ENCODE data around the gene ADISSP. TPM values are rescaled to one million over a fixed set of nuclear protein-coding genes. Genes with fewer than 3 reads are reported as not detected.

Gene ADISSP
- total and polyA plus RNA-seq, 2 of the 13 experiments (the other 11 are each of a cell fraction or from before 2014, with no cell fraction given) = 38.3 to 90.6 TPM

DNA sequence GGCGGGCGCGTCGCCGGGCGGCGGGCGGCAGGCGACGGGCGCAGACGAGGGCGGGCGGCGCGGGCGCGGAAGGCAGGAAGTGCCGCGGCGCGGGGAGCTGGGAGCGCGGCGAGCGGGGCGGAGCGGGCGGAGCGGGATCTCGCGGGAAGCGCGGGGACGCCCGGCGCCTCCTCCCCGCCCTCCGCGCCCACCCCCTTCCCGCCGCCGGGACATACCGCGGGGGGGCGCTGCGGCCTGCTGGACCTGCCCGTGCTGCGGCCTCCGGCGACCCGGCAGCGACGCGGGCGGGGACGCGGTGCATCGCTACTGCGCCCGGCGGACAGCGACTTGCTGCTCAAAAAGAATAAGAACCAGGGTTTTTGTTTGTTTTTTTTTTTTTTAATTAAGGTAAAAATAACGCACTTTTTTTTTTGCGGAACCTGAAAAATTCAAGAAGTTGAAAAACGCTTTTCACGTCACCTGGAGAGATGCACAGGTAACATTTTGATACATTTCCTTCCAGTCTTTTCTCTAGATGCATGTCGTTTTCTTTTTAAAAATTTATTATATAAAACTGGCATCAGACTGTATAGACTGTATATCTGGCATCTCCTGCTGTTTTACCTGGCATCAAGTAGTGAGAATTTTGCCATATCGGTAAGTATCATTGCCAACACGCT lies 19.2 kb upstream of the ADISSP start, which contains the start of gene CENPB (continued):
- TF ChIP-seq, protein P1, sequence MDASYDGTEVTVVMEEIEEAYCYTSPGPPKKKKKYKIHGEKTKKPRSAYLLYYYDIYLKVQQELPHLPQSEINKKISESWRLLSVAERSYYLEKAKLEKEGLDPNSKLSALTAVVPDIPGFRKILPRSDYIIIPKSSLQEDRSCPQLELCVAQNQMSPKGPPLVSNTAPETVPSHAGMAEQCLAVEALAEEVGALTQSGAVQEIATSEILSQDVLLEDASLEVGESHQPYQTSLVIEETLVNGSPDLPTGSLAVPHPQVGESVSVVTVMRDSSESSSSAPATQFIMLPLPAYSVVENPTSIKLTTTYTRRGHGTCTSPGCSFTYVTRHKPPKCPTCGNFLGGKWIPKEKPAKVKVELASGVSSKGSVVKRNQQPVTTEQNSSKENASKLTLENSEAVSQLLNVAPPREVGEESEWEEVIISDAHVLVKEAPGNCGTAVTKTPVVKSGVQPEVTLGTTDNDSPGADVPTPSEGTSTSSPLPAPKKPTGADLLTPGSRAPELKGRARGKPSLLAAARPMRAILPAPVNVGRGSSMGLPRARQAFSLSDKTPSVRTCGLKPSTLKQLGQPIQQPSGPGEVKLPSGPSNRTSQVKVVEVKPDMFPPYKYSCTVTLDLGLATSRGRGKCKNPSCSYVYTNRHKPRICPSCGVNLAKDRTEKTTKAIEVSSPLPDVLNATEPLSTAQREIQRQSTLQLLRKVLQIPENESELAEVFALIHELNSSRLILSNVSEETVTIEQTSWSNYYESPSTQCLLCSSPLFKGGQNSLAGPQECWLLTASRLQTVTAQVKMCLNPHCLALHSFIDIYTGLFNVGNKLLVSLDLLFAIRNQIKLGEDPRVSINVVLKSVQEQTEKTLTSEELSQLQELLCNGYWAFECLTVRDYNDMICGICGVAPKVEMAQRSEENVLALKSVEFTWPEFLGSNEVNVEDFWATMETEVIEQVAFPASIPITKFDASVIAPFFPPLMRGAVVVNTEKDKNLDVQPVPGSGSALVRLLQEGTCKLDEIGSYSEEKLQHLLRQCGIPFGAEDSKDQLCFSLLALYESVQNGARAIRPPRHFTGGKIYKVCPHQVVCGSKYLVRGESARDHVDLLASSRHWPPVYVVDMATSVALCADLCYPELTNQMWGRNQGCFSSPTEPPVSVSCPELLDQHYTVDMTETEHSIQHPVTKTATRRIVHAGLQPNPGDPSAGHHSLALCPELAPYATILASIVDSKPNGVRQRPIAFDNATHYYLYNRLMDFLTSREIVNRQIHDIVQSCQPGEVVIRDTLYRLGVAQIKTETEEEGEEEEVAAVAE (CRISPR knock-in tag; IDR thresholded peaks at IDR 0.05; ENCODE audit: borderline replicate concordance) = no peak
- TF ChIP-seq RELA (CRISPR knock-in tag; IDR thresholded peaks at IDR 0.05) = 0 out of 2 replicates have a peak, but pooled peaks have one; percentile 42
- no peak for TF ChIP-seq RARG (CRISPR knock-in tag; IDR thresholded peaks at IDR 0.05; ENCODE audit: low read depth)
- TF ChIP-seq MXI1 (IDR thresholded peaks at IDR 0.05; ENCODE audit: borderline replicate concordance, low read depth, low read length) = peak; percentile 79; the same call in 2 of the 3 replicates
- TF ChIP-seq HOXA9 (CRISPR knock-in tag; IDR thresholded peaks at IDR 0.05; ENCODE audit: borderline replicate concordance) = no peak
- peak; percentile 95 for TF ChIP-seq STAG1 (CRISPR knock-in tag; IDR thresholded peaks at IDR 0.05)
- TF ChIP-seq KMT2B (CRISPR knock-in tag; IDR thresholded peaks at IDR 0.05) = peak; percentile 34; the same call in 1 of the 2 replicates
- TF ChIP-seq, protein P2, sequence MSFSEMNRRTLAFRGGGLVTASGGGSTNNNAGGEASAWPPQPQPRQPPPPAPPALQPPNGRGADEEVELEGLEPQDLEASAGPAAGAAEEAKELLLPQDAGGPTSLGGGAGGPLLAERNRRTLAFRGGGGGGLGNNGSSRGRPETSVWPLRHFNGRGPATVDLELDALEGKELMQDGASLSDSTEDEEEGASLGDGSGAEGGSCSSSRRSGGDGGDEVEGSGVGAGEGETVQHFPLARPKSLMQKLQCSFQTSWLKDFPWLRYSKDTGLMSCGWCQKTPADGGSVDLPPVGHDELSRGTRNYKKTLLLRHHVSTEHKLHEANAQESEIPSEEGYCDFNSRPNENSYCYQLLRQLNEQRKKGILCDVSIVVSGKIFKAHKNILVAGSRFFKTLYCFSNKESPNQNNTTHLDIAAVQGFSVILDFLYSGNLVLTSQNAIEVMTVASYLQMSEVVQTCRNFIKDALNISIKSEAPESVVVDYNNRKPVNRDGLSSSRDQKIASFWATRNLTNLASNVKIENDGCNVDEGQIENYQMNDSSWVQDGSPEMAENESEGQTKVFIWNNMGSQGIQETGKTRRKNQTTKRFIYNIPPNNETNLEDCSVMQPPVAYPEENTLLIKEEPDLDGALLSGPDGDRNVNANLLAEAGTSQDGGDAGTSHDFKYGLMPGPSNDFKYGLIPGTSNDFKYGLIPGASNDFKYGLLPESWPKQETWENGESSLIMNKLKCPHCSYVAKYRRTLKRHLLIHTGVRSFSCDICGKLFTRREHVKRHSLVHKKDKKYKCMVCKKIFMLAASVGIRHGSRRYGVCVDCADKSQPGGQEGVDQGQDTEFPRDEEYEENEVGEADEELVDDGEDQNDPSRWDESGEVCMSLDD (CRISPR knock-in tag; IDR thresholded peaks at IDR 0.05; ENCODE audit: borderline replicate concordance) = no peak
- no peak for TF ChIP-seq GTF3A (CRISPR knock-in tag; conservative IDR thresholded peaks at IDR 0.05)
- TF ChIP-seq SRY (CRISPR knock-in tag; IDR thresholded peaks at IDR 0.05) = no peak
- TF ChIP-seq, protein P3, sequence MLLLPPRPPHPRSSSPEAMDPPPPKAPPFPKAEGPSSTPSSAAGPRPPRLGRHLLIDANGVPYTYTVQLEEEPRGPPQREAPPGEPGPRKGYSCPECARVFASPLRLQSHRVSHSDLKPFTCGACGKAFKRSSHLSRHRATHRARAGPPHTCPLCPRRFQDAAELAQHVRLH (CRISPR knock-in tag; IDR thresholded peaks at IDR 0.05; ENCODE audit: borderline replicate concordance, low read depth) = no peak
- peak; percentile 81 for TF ChIP-seq MIER2 (CRISPR knock-in tag; IDR thresholded peaks at IDR 0.05)
- TF ChIP-seq, protein P4, sequence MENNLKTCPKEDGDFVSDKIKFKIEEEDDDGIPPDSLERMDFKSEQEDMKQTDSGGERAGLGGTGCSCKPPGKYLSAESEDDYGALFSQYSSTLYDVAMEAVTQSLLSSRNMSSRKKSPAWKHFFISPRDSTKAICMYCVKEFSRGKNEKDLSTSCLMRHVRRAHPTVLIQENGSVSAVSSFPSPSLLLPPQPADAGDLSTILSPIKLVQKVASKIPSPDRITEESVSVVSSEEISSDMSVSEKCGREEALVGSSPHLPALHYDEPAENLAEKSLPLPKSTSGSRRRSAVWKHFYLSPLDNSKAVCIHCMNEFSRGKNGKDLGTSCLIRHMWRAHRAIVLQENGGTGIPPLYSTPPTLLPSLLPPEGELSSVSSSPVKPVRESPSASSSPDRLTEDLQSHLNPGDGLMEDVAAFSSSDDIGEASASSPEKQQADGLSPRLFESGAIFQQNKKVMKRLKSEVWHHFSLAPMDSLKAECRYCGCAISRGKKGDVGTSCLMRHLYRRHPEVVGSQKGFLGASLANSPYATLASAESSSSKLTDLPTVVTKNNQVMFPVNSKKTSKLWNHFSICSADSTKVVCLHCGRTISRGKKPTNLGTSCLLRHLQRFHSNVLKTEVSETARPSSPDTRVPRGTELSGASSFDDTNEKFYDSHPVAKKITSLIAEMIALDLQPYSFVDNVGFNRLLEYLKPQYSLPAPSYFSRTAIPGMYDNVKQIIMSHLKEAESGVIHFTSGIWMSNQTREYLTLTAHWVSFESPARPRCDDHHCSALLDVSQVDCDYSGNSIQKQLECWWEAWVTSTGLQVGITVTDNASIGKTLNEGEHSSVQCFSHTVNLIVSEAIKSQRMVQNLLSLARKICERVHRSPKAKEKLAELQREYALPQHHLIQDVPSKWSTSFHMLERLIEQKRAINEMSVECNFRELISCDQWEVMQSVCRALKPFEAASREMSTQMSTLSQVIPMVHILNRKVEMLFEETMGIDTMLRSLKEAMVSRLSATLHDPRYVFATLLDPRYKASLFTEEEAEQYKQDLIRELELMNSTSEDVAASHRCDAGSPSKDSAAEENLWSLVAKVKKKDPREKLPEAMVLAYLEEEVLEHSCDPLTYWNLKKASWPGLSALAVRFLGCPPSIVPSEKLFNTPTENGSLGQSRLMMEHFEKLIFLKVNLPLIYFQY (CRISPR knock-in tag; IDR thresholded peaks at IDR 0.05; ENCODE audit: borderline replicate concordance) = peak; percentile 49
- TF ChIP-seq, protein P5, sequence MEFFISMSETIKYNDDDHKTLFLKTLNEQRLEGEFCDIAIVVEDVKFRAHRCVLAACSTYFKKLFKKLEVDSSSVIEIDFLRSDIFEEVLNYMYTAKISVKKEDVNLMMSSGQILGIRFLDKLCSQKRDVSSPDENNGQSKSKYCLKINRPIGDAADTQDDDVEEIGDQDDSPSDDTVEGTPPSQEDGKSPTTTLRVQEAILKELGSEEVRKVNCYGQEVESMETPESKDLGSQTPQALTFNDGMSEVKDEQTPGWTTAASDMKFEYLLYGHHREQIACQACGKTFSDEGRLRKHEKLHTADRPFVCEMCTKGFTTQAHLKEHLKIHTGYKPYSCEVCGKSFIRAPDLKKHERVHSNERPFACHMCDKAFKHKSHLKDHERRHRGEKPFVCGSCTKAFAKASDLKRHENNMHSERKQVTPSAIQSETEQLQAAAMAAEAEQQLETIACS (CRISPR knock-in tag; IDR thresholded peaks at IDR 0.05) = peak; percentile 64
- TF ChIP-seq ZNF788 (CRISPR knock-in tag; IDR thresholded peaks at IDR 0.05; ENCODE audit: borderline replicate concordance) = 0 out of 2 replicates have a peak, but pooled peaks have one; percentile 39
- TF ChIP-seq HHEX (CRISPR knock-in tag; IDR thresholded peaks at IDR 0.05) = no peak
- TF ChIP-seq ZNF160 (CRISPR knock-in tag; IDR thresholded peaks at IDR 0.05) = no peak; the same call in 1 of the 2 replicates

All from HepG2 (cell line).